ENCODE measurements around the gene RBM28. TPM values are rescaled to one million over a fixed set of nuclear protein-coding genes. Genes with fewer than 3 reads are reported as not detected.

Gene RBM28
- total RNA-seq, 1 experiment from 2014 or later, result 71.4 TPM

GRCh38 chr7:128385988-128386925, 42.5 kb upstream of the RBM28 start:
- H3K4me1 Mint-ChIP-seq (ENCODE audit: low read depth, unreplicated experiment), result no peaks in the 10 kb centered on the region
- Histone ChIP-seq H3K36me3 (ENCODE audit: control insufficient read depth, insufficient read depth, low read length) (no peaks in the 10 kb centered on the region), H3K27me3 (replicated peaks; ENCODE audit: control insufficient read depth, insufficient read depth, low read length) (no peaks in the 10 kb centered on the region), H3K4me3 (ENCODE audit: low read depth, low read length) (no peak overlapping the region), H3K4me1 (no peaks in the 10 kb centered on the region), H3K9me3 (no peaks in the 10 kb centered on the region)
- intact Hi-C loops (cut with micrococcal nuclease; ENCODE audit: unreplicated experiment), result no loop called here
- H3K27ac Mint-ChIP-seq (ENCODE audit: unreplicated experiment), result no peak overlapping the region
- H3K9me3 Mint-ChIP-seq (ENCODE audit: unreplicated experiment), result no peaks in the 10 kb centered on the region
- no peak for TF ChIP-seq CTCF (IDR thresholded peaks at IDR 0.05; ENCODE audit: insufficient read depth in 1 of 2, low read depth in 1 of 2, low read length in 1 of 2, severe bottlenecking in 1 of 2, unreplicated experiment in 1 of 2)
- DNase-seq, result no peak
- BruUV-seq (replicated peaks), result no TSS peak
- H3K27me3 Mint-ChIP-seq (ENCODE audit: insufficient read depth, unreplicated experiment), result no peaks in the 10 kb centered on the region
- CTCF ChIA-PET, result interaction anchor here (7.2 kb wide), 1 partner anchor 38 kb away, joined by 109 read pairs; no protein-coding TSS in a partner anchor
- no peaks in the 10 kb centered on the region for H3K36me3 Mint-ChIP-seq (ENCODE audit: insufficient read depth, unreplicated experiment)
- no peak overlapping the region for H3K4me3 Mint-ChIP-seq (ENCODE audit: unreplicated experiment)
- POLR2A ChIA-PET, result no interaction called here

GRCh38 chr7:128384726-128385125, 41.0 kb upstream of the RBM28 start:
- DNase-seq, result no peak
- no peaks in the 10 kb centered on the region for H3K27me3 Mint-ChIP-seq (ENCODE audit: insufficient read depth, unreplicated experiment)
- Histone ChIP-seq H3K4me3 (ENCODE audit: low read depth, low read length) (no peak overlapping the region), H3K4me1 (no peaks in the 10 kb centered on the region), H3K27me3 (replicated peaks; ENCODE audit: control insufficient read depth, insufficient read depth, low read length) (no peaks in the 10 kb centered on the region), H3K9me3 (no peaks in the 10 kb centered on the region), H3K36me3 (ENCODE audit: control insufficient read depth, insufficient read depth, low read length) (no peaks in the 10 kb centered on the region)
- ChIA-PET POLR2A (no interaction called here), CTCF (interaction anchor here (0.5 kb wide), 1 partner anchor 20 kb away, joined by 3 read pairs; no protein-coding TSS in a partner anchor)
- no peaks in the 10 kb centered on the region for H3K9me3 Mint-ChIP-seq (ENCODE audit: unreplicated experiment)
- no peaks in the 10 kb centered on the region for H3K36me3 Mint-ChIP-seq (ENCODE audit: insufficient read depth, unreplicated experiment)
- no peaks in the 10 kb centered on the region for H3K4me1 Mint-ChIP-seq (ENCODE audit: low read depth, unreplicated experiment)
- H3K4me3 Mint-ChIP-seq (ENCODE audit: unreplicated experiment), result no peak overlapping the region
- BruUV-seq (replicated peaks), result no TSS peak
- H3K27ac Mint-ChIP-seq (ENCODE audit: unreplicated experiment), result no peak overlapping the region
- intact Hi-C loops (cut with micrococcal nuclease; ENCODE audit: unreplicated experiment), result no loop called here
- no peak for TF ChIP-seq CTCF (IDR thresholded peaks at IDR 0.05; ENCODE audit: insufficient read depth in 1 of 2, low read depth in 1 of 2, low read length in 1 of 2, severe bottlenecking in 1 of 2, unreplicated experiment in 1 of 2)

- no peaks in the 10 kb centered on the region for H3K4me1 ChIP-seq
- no peak overlapping the region for H3K4me3 ChIP-seq (ENCODE audit: low read depth, low read length)
- no peaks in the 10 kb centered on the region for H3K36me3 Mint-ChIP-seq (ENCODE audit: insufficient read depth, unreplicated experiment)
- no peaks in the 10 kb centered on the region for H3K4me1 Mint-ChIP-seq (ENCODE audit: low read depth, unreplicated experiment)
- H3K27me3 Mint-ChIP-seq (ENCODE audit: insufficient read depth, unreplicated experiment), result no peaks in the 10 kb centered on the region
- no peaks in the 10 kb centered on the region for H3K9me3 Mint-ChIP-seq (ENCODE audit: unreplicated experiment)
- BruUV-seq (replicated peaks), result no TSS peak
- H3K27ac Mint-ChIP-seq (ENCODE audit: unreplicated experiment), result no peak overlapping the region
- CTCF ChIA-PET, result interaction anchor here (2.6 kb wide), 1 partner anchor 36 kb away, joined by 13 read pairs; no protein-coding TSS in a partner anchor
- H3K36me3 ChIP-seq (ENCODE audit: control insufficient read depth, insufficient read depth, low read length), result no peaks in the 10 kb centered on the region
- intact Hi-C loops (cut with micrococcal nuclease; ENCODE audit: unreplicated experiment), result no loop called here
- DNase-seq, result no peak
- H3K27me3 ChIP-seq (replicated peaks; ENCODE audit: control insufficient read depth, insufficient read depth, low read length), result no peaks in the 10 kb centered on the region
- no peaks in the 10 kb centered on the region for H3K9me3 ChIP-seq
- TF ChIP-seq CTCF (IDR thresholded peaks at IDR 0.05; ENCODE audit: insufficient read depth in 1 of 2, low read depth in 1 of 2, low read length in 1 of 2, severe bottlenecking in 1 of 2, unreplicated experiment in 1 of 2), result no peak
- POLR2A ChIA-PET, result no interaction called here
- H3K4me3 Mint-ChIP-seq (ENCODE audit: unreplicated experiment), result no peak overlapping the region
These were observed 40.1 kb upstream of the RBM28 start for GRCh38 chr7:128383776-128384175.

Data from Caco-2 (cell line).